OCI-LY1 (cell line): ENCODE data around the gene RAB40C.

Experiments used
- H2AFZ ChIP-seq: fragments of 200-600 bp; sonication (generic), shearing (Covaris generic); 2 replicates; pipeline ENCODE4 v1.6.0; 2014; ENCODE audit warnings: antibody characterized with exemption, mild to moderate bottlenecking, low read length
- H3F3A ChIP-seq: fragments of 200-600 bp; sonication (generic), shearing (Covaris generic); 2 replicates; pipeline ENCODE4 v1.6.0; 2014; ENCODE audit warnings: mild to moderate bottlenecking, antibody characterized with exemption, low read length, moderate library complexity; ENCODE audit not compliant: insufficient read depth
- H3K27ac ChIP-seq: fragments of 200-600 bp; sonication (generic); 2 replicates; pipeline ENCODE4 v1.5.1; 2014; ENCODE audit warnings: low read length, mixed run types, mild to moderate bottlenecking, low read depth; ENCODE audit not compliant: poor library complexity, severe bottlenecking
- H3K27me3 ChIP-seq: fragments of 200-600 bp; sonication (generic); 2 replicates; pipeline ENCODE4 v1.6.0; 2014; ENCODE audit warnings: antibody characterized with exemption, mild to moderate bottlenecking, low read length, moderate library complexity; ENCODE audit not compliant: insufficient read depth
- H3K36me3 ChIP-seq: fragments of 200-600 bp; sonication (generic); 2 replicates; pipeline ENCODE4 v1.6.1; 2014; ENCODE audit warnings: mild to moderate bottlenecking, antibody characterized with exemption, low read length, moderate library complexity, mixed read lengths; ENCODE audit not compliant: insufficient read depth
- H3K4me1 ChIP-seq: fragments of 200-600 bp; sonication (generic); 2 replicates; pipeline ENCODE4 v1.5.1; 2014; ENCODE audit warnings: mild to moderate bottlenecking, low read length, moderate library complexity; ENCODE audit not compliant: insufficient read depth, severe bottlenecking
- H3K4me2 ChIP-seq: fragments of 200-600 bp; sonication (generic), shearing (Covaris generic); 2 replicates; pipeline ENCODE4 v1.6.1; 2014; ENCODE audit warnings: low read length
- H3K4me3 ChIP-seq: fragments of 200-600 bp; sonication (generic); 2 replicates; pipeline ENCODE4 v1.5.1; 2014; ENCODE audit warnings: low read length, low read depth, mild to moderate bottlenecking, mixed read lengths; ENCODE audit not compliant: poor library complexity, severe bottlenecking
- H3K79me2 ChIP-seq: fragments of 200-600 bp; shearing (Covaris generic); 2 replicates; pipeline ENCODE4 v1.6.1; 2016; ENCODE audit warnings: mixed run types, low read length, mixed read lengths; ENCODE audit not compliant: insufficient read depth
- H3K9ac ChIP-seq: fragments of 200-600 bp; sonication (generic), shearing (Covaris generic); 2 replicates; pipeline ENCODE4 v1.6.1; 2014; ENCODE audit warnings: mild to moderate bottlenecking, low read length, mixed read lengths
- H3K9me2 ChIP-seq: fragments of 200-600 bp; sonication (generic), shearing (Covaris generic); 2 replicates; pipeline ENCODE4 v1.6.1; 2014; ENCODE audit warnings: low read depth, mild to moderate bottlenecking, low read length, mixed read lengths
- H3K9me3 ChIP-seq: fragments of 200-600 bp; shearing (Covaris generic); 2 replicates; pipeline ENCODE4 v1.6.1; 2014; ENCODE audit warnings: low read length, mixed read lengths
- H4K20me1 ChIP-seq: fragments of 200-600 bp; sonication (generic), shearing (Covaris generic); 2 replicates; pipeline ENCODE4 v1.6.0; 2016; ENCODE audit warnings: mild to moderate bottlenecking, low read length; ENCODE audit not compliant: insufficient read depth
- CTCF ChIP-seq: fragments of 200-600 bp; sonication (generic), shearing (Covaris generic); IDR thresholded peaks from 2 replicates; pipeline ENCODE4 v1.5.1; 2017; ENCODE audit warnings: mild to moderate bottlenecking, antibody characterized with exemption, low read length, moderate library complexity, mixed read lengths
- EZH2 ChIP-seq: fragments of 200-600 bp; sonication (generic), shearing (Covaris generic); IDR thresholded peaks from 2 replicates; pipeline ENCODE4 v1.8.0; 2017; ENCODE audit warnings: borderline replicate concordance, mixed run types, mild to moderate bottlenecking, antibody characterized with exemption, low read length, moderate library complexity, mixed read lengths

The RAB40C gene

GRCh38 chr16:668519-669171 is 78.8 kb downstream of the RAB40C start:
- peak overlapping the region; percentile 99 for H3K9ac ChIP-seq
- peaks cover 48% of the 10 kb centered on the region for H3K36me3 ChIP-seq
- H3K4me3 ChIP-seq: peak overlapping the region; percentile 99
- H3K79me2 ChIP-seq: no peaks in the 10 kb centered on the region
- H3K27me3 ChIP-seq: no peaks in the 10 kb centered on the region
- H3K4me1 ChIP-seq: peaks cover 16% of the 10 kb centered on the region
- H3K27ac ChIP-seq: no peak overlapping the region
- H3K9me3 ChIP-seq: no peaks in the 10 kb centered on the region
- no peaks in the 10 kb centered on the region for H4K20me1 ChIP-seq
- no peaks in the 10 kb centered on the region for H3F3A ChIP-seq
- H3K4me2 ChIP-seq: peak overlapping the region; percentile 84
- H2AFZ ChIP-seq: no peak overlapping the region
- no peaks in the 10 kb centered on the region for H3K9me2 ChIP-seq
- TF ChIP-seq CTCF (no peak), EZH2 (no peak)

GRCh38 chr16:669666-670065 is 79.8 kb downstream of the RAB40C start:
- peaks cover 16% of the 10 kb centered on the region for H3K4me1 ChIP-seq
- no peaks in the 10 kb centered on the region for H3K27me3 ChIP-seq
- H3K9me3 ChIP-seq: no peaks in the 10 kb centered on the region
- no peak overlapping the region; the same call in 1 of the 2 replicates for H3K9ac ChIP-seq
- no peak overlapping the region for H2AFZ ChIP-seq
- H3K79me2 ChIP-seq: no peaks in the 10 kb centered on the region
- H3K36me3 ChIP-seq: peaks cover 54% of the 10 kb centered on the region
- no peaks in the 10 kb centered on the region for H3K9me2 ChIP-seq
- TF ChIP-seq EZH2: no peak
- TF ChIP-seq CTCF: no peak
- H3F3A ChIP-seq: no peaks in the 10 kb centered on the region
- H3K4me2 ChIP-seq: peak overlapping the region; percentile 84; the same call in 1 of the 2 replicates
- peak overlapping the region; percentile 99 for H3K4me3 ChIP-seq
- H3K27ac ChIP-seq: no peak overlapping the region
- no peaks in the 10 kb centered on the region for H4K20me1 ChIP-seq

- Histone ChIP-seq H3K4me3 (no peak overlapping the region), H3K9ac (no peak overlapping the region), H3K36me3 (peaks cover 56% of the 10 kb centered on the region), H4K20me1 (no peaks in the 10 kb centered on the region), H2AFZ (no peak overlapping the region), H3K9me3 (no peaks in the 10 kb centered on the region), H3K9me2 (no peaks in the 10 kb centered on the region), H3K79me2 (no peaks in the 10 kb centered on the region), H3K27me3 (no peaks in the 10 kb centered on the region), H3K4me1 (peaks cover 16% of the 10 kb centered on the region), H3K4me2 (no peak overlapping the region), H3F3A (no peaks in the 10 kb centered on the region), H3K27ac (no peak overlapping the region)
- TF ChIP-seq EZH2 (no peak), CTCF (no peak)
These were observed 80.9 kb downstream of the RAB40C start for GRCh38 chr16:670485-671352.
